ENCODE measurements around the gene LASP1.
"Not testable (repeated sequence)": the region's sequence is repeated elsewhere in the genome, so short reads cannot be mapped to it uniquely, and the experiment has no call there.

LASP1 gene

GRCh38 chr17:38953800-38954199 lies 83.9 kb downstream of the LASP1 start:
- DNase-seq; intact Hi-C loops (cut with DNase I): not testable (repeated sequence)

DNA sequence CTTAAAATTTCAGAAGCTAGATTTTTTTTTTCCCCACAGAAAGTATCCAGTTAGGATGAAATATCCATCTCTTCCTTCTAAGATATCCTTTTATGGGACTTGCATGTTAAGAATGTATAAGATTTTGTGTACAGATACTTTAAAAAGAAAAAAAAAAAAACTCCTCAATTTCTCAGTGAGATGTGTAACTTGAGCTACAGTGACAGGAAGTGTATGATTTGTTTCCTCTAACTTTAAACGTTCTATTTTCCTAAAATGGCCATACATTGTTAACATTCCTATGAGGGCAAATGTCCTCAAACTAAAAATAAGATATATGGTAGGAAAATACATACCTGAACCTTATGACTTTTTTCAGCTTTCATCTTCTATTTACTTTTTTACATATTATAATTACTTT lies 88.5 kb downstream of the LASP1 start:
- intact Hi-C loops (cut with DNase I), result no loop called here
- no peak for DNase-seq

- intact Hi-C loops (cut with DNase I), result no loop called here
- no peak for DNase-seq
Observed at GRCh38 chr17:38958756-38959155, 88.9 kb downstream of the LASP1 start.

DNA sequence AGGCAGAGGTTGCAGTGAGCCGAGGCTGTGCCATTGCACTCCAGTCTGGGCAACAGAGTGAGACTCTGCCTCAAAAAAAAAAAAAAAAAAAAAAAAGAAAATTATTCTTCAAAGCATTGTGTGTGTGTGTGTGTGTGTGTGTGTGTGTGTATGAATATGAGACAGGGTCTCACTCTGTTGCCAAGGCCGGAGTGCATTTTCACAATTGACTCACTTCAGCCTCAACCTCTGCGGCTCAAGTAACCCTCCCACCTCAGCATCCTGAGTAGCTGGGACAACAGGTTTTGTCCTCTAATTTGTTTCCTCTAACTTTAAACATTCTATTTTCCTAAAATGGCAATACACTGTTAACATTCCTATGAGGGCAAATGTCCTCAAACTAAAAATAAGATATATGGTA lies 89.7 kb downstream of the LASP1 start:
- no peak for DNase-seq
- intact Hi-C loops (cut with DNase I), result no loop called here

DNA sequence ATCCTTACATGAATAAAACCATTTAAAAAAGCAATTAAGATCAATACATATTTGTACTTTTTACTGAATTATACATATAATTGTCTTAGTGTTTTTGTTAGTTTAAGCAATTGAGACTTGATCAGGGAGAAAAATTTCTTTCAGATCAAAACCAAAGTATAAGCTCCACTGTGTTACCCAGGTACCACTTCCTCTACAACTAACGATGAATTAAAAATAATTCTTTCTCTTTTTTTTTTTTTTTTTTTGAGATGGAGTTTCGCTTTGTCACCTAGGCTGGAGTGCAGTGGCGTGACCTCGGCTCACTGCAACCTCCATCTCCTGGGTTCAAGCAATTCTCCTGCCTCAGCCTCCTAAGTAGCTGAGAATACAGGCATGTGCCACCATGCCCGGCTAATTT lies 90.5 kb downstream of the LASP1 start:
- DNase-seq, result no peak
- intact Hi-C loops (cut with DNase I), result no loop called here

DNA sequence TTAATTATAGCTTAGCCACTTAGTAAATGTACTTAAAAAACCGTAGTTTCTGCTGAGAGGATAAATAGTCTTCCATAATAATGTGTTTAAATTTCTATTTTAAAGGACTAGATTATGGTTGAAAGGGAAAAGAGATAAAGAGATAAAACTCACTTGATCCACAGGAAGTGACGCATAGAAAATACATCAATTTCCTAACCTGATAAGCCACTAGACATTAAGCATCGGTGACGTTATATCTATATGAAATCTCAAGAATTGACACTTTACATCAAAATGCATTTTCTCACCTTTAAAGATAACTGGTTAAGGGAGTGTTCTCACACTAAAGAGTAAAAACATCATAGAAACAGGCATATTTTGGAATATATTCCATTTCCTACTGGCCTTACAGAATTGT lies 91.6 kb downstream of the LASP1 start:
- intact Hi-C loops (cut with DNase I), result no loop called here
- DNase-seq, result no peak

DNA sequence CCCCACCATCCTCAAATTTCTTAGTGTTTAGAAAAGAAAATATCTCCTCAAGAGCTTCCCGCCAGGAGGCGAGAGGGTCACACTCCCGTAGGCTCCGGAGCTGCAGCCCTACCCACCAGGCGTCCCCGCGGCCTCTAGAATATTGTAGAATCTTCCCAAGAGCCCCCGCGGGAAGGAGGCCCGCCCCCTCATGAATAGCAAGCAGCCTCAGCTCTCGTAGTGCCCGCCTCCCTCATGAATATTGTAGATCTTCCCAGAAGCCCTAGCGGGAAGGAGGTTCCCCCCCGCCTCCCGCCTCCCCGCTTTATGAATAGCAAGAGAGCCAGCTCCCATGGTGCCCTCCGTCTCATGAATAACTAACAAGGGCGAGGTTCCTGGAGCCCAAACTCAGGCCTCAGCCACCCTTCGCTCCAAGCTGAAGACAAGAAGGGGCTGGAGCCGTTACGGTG lies 97.5 kb downstream of the LASP1 start, which contains the start of gene FBXO47:
Gene FBXO47, minus strand, starts transcription at position 114 of the 449 bp plus-strand sequence. CDS start 4,378 bp downstream, outside the sequence.
- intact Hi-C loops (cut with DNase I), result no loop called here
- DNase-seq, result peak; percentile 72 to 94 (median 88)

DNA sequence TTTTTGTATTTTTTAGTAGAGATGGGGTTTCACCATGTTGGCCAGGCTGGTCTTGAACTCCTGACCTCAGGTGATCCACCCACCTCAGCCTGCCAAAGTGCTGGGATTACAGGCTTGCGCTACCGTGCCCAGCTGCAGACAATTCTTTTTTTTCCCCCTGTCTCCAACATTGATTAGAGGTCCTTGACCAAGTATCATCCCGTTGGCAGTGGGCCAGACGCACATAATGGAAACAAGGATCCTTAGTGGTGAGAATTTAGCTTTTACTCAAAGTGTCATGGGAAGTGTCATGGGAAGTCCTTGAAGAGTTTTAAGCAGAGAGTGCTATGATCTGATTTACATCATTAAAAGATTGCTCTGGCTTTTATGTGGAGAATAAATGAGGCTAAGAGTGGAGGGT lies 99.4 kb downstream of the LASP1 start:
- intact Hi-C loops (cut with DNase I), result no loop called here
- DNase-seq, result no peak

GRCh38 chr17:38970128-38970527 lies 100.3 kb downstream of the LASP1 start:
- intact Hi-C loops (cut with DNase I), result no loop called here
- DNase-seq, result no peak

DNA sequence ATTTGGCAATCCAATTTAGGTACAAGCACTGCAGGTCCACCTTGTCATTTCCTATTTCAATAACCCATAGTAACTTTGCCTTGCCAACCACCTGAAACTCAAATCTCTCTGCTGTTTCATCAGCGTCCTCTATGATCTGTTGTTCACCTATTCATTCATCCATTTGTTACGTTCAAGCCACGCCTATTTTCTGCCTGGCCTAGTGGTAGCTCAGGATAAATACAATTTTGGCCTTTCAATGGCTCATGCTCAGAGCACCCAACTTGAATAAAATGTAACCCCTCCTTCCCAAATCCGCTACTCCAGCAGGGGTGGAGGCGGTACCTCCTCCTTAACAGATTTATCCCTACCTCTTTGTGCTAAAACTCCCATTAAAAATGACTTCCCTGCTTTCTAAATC lies 100.9 kb downstream of the LASP1 start:
- intact Hi-C loops (cut with DNase I), result no loop called here
- DNase-seq, result peak in 1 of 42 donors; percentile 24

All from head of caudate nucleus (tissue), 42 donors.